ENCODE results near the gene HMX1.

- TF ChIP-seq EZH2 (IDR thresholded peaks at IDR 0.05; ENCODE audit: low read length): no peak
- no peak for TF ChIP-seq CTCF (optimal IDR thresholded peaks at IDR 0.05 in 1 of 3, IDR thresholded peaks at IDR 0.05 in 1 of 3, conservative IDR thresholded peaks at IDR 0.05 in 1 of 3; ENCODE audit: extremely low read depth in 1 of 3, insufficient read depth in 2 of 3, low read length in 3 of 3)
These were observed 40.2 kb downstream of the HMX1 start for GRCh38 chr4:8831221-8832112.

Data from keratinocyte (primary cell).